ENCODE measurements around the gene VAV2. TPM values are rescaled to one million over a fixed set of nuclear protein-coding genes. Genes with fewer than 3 reads are reported as not detected.

The VAV2 gene
- polyA plus RNA-seq, 1 of the 3 experiments (the other 2 are of a cell fraction), result 14.9 TPM

DNA sequence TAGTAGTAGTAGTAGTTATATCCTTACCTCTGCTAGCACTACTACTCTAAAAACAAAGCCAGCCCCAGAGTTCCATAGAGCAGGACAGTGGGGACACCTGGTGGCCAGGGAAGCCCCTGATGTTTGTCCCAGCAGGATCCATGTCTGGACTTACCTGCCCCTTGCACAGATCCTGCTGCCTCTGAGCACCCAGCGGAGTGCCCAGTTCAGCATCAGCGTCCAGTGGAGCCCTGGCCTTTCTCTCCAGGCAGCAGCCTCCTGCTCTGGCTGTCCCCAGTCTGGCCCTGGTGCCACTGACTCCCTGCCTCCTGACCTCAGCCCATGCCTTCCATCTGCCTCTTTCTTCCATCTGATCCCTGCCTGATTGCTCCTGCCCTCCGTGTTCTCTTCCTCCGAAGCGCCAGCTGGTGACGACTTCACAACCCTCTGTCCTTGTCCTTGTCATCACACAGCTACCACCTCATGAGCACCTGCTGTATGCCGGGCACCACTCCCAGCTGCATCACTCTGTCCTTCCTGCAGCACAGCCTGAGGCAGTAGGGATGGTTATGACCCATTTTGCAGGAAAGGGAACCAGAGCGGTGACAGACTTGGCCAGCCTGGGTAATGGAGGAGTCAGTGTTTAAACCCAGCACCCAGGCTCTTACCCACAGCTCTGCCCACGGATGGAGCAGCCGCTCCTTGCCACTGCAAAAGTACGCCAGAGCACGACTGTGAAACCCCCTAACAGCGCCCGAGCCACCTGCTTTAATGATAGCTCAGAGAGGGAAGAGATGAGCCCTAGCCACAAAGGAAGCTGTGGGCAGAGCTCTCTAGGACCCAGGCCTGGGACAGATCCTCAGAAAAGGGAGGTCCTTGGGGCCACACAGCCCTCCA is 265.5 kb downstream of the VAV2 start:
- ChIA-PET POLR2A (interaction anchor here (0.8 to 1.8 kb wide), 4 partner anchors 61 to 91 kb away, joined by 4 to 6 read pairs (median 6); partner anchors contain the start of gene DBH), CTCF (interaction anchor here (0.6 to 8.7 kb wide), 42 partner anchors 8 to 538 kb away, joined by 3 to 83 read pairs (median 4); partner anchors contain the start of genes ADAMTSL2 and SARDH)
- peaks cover 0 to 3% of the 10 kb centered on the region in 2 experiments for H3K36me3 ChIP-seq (replicated peaks in 1 of 2; ENCODE audit: control insufficient read depth in 1 of 2, insufficient read depth in 2 of 2, low read length in 1 of 2)
- H3K4me2 ChIP-seq, result no peak overlapping the region
- H3K27ac ChIP-seq (ENCODE audit: low read depth in 2 of 2, low read length in 1 of 2), result no peak overlapping the region
- no peaks in the 10 kb centered on the region for H3K9me2 ChIP-seq
- WGBS (ENCODE audit: low lambda C conversion rate), result 50% methylated on average over 14 of the region's 14 CpGs
- H3K79me2 ChIP-seq (ENCODE audit: insufficient read depth), result no peaks in the 10 kb centered on the region
- H4K20me1 ChIP-seq (ENCODE audit: insufficient read depth), result no peaks in the 10 kb centered on the region
- no peak overlapping the region for H2AFZ ChIP-seq (ENCODE audit: low read depth)
- H3K9me3 ChIP-seq, result no peaks in the 10 kb centered on the region
- peaks cover 4% of the 10 kb centered on the region for H3F3A ChIP-seq (replicated peaks; ENCODE audit: insufficient read depth)
- H3K4me1 ChIP-seq (ENCODE audit: control insufficient read depth in 1 of 2, insufficient read depth in 2 of 2, low read depth in 1 of 2, low read length in 1 of 2), result peaks cover 0 to 5% of the 10 kb centered on the region in 2 experiments; a peak in 1 of 4 replicates
- no peak overlapping the region for H3K9ac ChIP-seq
- peak overlapping the region in 1 of 2 experiments; percentile 23; a peak in 1 of 4 replicates for H3K4me3 ChIP-seq (ENCODE audit: low read depth in 2 of 2, low read length in 1 of 2)
- H3K27me3 ChIP-seq (ENCODE audit: insufficient read depth), result no peaks in the 10 kb centered on the region
- DNase-seq, result peak; percentile 86
- TF ChIP-seq, protein P1, sequence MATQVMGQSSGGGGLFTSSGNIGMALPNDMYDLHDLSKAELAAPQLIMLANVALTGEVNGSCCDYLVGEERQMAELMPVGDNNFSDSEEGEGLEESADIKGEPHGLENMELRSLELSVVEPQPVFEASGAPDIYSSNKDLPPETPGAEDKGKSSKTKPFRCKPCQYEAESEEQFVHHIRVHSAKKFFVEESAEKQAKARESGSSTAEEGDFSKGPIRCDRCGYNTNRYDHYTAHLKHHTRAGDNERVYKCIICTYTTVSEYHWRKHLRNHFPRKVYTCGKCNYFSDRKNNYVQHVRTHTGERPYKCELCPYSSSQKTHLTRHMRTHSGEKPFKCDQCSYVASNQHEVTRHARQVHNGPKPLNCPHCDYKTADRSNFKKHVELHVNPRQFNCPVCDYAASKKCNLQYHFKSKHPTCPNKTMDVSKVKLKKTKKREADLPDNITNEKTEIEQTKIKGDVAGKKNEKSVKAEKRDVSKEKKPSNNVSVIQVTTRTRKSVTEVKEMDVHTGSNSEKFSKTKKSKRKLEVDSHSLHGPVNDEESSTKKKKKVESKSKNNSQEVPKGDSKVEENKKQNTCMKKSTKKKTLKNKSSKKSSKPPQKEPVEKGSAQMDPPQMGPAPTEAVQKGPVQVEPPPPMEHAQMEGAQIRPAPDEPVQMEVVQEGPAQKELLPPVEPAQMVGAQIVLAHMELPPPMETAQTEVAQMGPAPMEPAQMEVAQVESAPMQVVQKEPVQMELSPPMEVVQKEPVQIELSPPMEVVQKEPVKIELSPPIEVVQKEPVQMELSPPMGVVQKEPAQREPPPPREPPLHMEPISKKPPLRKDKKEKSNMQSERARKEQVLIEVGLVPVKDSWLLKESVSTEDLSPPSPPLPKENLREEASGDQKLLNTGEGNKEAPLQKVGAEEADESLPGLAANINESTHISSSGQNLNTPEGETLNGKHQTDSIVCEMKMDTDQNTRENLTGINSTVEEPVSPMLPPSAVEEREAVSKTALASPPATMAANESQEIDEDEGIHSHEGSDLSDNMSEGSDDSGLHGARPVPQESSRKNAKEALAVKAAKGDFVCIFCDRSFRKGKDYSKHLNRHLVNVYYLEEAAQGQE (IDR thresholded peaks at IDR 0.05; ENCODE audit: low read depth, low read length), result no peak
- TF ChIP-seq TAF1 (IDR thresholded peaks at IDR 0.05; ENCODE audit: borderline replicate concordance, low read depth, low read length) (no peak), GABPA (IDR thresholded peaks at IDR 0.05; ENCODE audit: low read depth) (no peak), TCF12 (IDR thresholded peaks at IDR 0.05) (no peak), FOXJ3 (CRISPR knock-in tag; IDR thresholded peaks at IDR 0.05) (no peak), NRF1 (IDR thresholded peaks at IDR 0.05; ENCODE audit: low read depth, low read length) (no peak), GATA2 (CRISPR knock-in tag; IDR thresholded peaks at IDR 0.05) (no peak), YY1 (IDR thresholded peaks at IDR 0.05; ENCODE audit: low read depth) (no peak), FOSL2 (IDR thresholded peaks at IDR 0.05; ENCODE audit: borderline replicate concordance, low read depth) (no peak), FOXM1 (IDR thresholded peaks at IDR 0.05; ENCODE audit: low read depth) (no peak), RAD21 (IDR thresholded peaks at IDR 0.05; ENCODE audit: low read length) (peak; percentile 86), RCOR1 (IDR thresholded peaks at IDR 0.05; ENCODE audit: low read length) (no peak), ELF1 (IDR thresholded peaks at IDR 0.05) (no peak), RXRA (IDR thresholded peaks at IDR 0.05; ENCODE audit: borderline replicate concordance, low read depth) (no peak), EP300 (IDR thresholded peaks at IDR 0.05; ENCODE audit: borderline replicate concordance in 1 of 2, low read depth in 1 of 2, low read length in 1 of 2) (no peak), MXI1 (IDR thresholded peaks at IDR 0.05; ENCODE audit: low read depth, low read length) (no peak), JUND (IDR thresholded peaks at IDR 0.05) (no peak)
- TF ChIP-seq, protein P2, sequence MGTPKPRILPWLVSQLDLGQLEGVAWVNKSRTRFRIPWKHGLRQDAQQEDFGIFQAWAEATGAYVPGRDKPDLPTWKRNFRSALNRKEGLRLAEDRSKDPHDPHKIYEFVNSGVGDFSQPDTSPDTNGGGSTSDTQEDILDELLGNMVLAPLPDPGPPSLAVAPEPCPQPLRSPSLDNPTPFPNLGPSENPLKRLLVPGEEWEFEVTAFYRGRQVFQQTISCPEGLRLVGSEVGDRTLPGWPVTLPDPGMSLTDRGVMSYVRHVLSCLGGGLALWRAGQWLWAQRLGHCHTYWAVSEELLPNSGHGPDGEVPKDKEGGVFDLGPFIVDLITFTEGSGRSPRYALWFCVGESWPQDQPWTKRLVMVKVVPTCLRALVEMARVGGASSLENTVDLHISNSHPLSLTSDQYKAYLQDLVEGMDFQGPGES (IDR thresholded peaks at IDR 0.05; ENCODE audit: low read depth, low read length), result no peak
- TF ChIP-seq, protein P3, sequence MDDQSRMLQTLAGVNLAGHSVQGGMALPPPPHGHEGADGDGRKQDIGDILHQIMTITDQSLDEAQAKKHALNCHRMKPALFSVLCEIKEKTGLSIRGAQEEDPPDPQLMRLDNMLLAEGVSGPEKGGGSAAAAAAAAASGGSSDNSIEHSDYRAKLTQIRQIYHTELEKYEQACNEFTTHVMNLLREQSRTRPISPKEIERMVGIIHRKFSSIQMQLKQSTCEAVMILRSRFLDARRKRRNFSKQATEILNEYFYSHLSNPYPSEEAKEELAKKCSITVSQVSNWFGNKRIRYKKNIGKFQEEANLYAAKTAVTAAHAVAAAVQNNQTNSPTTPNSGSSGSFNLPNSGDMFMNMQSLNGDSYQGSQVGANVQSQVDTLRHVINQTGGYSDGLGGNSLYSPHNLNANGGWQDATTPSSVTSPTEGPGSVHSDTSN (IDR thresholded peaks at IDR 0.05), result no peak
- TF ChIP-seq, protein P4, sequence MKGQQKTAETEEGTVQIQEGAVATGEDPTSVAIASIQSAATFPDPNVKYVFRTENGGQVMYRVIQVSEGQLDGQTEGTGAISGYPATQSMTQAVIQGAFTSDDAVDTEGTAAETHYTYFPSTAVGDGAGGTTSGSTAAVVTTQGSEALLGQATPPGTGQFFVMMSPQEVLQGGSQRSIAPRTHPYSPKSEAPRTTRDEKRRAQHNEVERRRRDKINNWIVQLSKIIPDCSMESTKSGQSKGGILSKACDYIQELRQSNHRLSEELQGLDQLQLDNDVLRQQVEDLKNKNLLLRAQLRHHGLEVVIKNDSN (IDR thresholded peaks at IDR 0.05; ENCODE audit: borderline replicate concordance, low read depth), result no peak
- TF ChIP-seq, protein P5, sequence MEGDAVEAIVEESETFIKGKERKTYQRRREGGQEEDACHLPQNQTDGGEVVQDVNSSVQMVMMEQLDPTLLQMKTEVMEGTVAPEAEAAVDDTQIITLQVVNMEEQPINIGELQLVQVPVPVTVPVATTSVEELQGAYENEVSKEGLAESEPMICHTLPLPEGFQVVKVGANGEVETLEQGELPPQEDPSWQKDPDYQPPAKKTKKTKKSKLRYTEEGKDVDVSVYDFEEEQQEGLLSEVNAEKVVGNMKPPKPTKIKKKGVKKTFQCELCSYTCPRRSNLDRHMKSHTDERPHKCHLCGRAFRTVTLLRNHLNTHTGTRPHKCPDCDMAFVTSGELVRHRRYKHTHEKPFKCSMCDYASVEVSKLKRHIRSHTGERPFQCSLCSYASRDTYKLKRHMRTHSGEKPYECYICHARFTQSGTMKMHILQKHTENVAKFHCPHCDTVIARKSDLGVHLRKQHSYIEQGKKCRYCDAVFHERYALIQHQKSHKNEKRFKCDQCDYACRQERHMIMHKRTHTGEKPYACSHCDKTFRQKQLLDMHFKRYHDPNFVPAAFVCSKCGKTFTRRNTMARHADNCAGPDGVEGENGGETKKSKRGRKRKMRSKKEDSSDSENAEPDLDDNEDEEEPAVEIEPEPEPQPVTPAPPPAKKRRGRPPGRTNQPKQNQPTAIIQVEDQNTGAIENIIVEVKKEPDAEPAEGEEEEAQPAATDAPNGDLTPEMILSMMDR (IDR thresholded peaks at IDR 0.05), result peak; percentile 67
- TF ChIP-seq, protein P6, sequence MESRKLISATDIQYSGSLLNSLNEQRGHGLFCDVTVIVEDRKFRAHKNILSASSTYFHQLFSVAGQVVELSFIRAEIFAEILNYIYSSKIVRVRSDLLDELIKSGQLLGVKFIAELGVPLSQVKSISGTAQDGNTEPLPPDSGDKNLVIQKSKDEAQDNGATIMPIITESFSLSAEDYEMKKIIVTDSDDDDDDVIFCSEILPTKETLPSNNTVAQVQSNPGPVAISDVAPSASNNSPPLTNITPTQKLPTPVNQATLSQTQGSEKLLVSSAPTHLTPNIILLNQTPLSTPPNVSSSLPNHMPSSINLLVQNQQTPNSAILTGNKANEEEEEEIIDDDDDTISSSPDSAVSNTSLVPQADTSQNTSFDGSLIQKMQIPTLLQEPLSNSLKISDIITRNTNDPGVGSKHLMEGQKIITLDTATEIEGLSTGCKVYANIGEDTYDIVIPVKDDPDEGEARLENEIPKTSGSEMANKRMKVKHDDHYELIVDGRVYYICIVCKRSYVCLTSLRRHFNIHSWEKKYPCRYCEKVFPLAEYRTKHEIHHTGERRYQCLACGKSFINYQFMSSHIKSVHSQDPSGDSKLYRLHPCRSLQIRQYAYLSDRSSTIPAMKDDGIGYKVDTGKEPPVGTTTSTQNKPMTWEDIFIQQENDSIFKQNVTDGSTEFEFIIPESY (IDR thresholded peaks at IDR 0.05; ENCODE audit: borderline replicate concordance, low read depth), result no peak

All from SK-N-SH (cell line).